IMR-90 (cell line): ENCODE results near the gene CNP. TPM values are rescaled to one million over a fixed set of nuclear protein-coding genes. Genes with fewer than 3 reads are reported as not detected.
A peak's percentile ranks its signal among the peaks of the same experiment; 100 is the strongest.

ENCODE experiments used
- ATAC-seq: fragments of 200-7000 bp; cut with Tn5 transposase; 2 replicates; pipeline ENCODE4 v1.9.1; 2020; ENCODE audit warnings: low read depth, mild to moderate bottlenecking, moderate library complexity
- BruUV-seq: library from RNA; stranded (reverse); fragments of 400-500 nt; replicated peaks from 2 replicates; lab custom pipeline; 2021; lab: Mats Ljungman, UMichigan
- CTCF ChIA-PET: fragments of 300-600 bp; formaldehyde crosslinking; extraction: SDS; loops from one replicate; lab custom pipeline; 2021; ENCODE audit warnings: antibody characterized with exemption; lab: Yijun Ruan, JAX
- POLR2A ChIA-PET: fragments of 300-600 bp; sonication (Branson Sonifier 250); formaldehyde crosslinking; loops from one replicate; lab custom pipeline; 2022; ENCODE audit warnings: antibody characterized with exemption; ENCODE audit not compliant: unreplicated experiment; lab: Charles Lee
- DNase-seq: peaks from one replicate; pipeline ENCODE4 v3.0.0; 2013
- H2AFZ ChIP-seq: replicated peaks from 2 replicates; pipeline ENCODE3; 2013; ENCODE audit warnings: low read length, mild to moderate bottlenecking; ENCODE audit not compliant: poor library complexity
- H2AK5ac ChIP-seq: 2 replicates; pipeline ENCODE4 v1.6.1; 2013; ENCODE audit warnings: low read depth, low read length, inconsistent platforms
- H2AK9ac ChIP-seq: replicated peaks from 2 replicates; pipeline ENCODE3; 2013; ENCODE audit warnings: mild to moderate bottlenecking, low read depth, low read length, moderate library complexity; ENCODE audit not compliant: poor library complexity
- H2BK120ac ChIP-seq: 2 replicates; pipeline ENCODE4 v1.6.1; 2013; ENCODE audit warnings: low read depth, low read length, inconsistent platforms
- H2BK15ac ChIP-seq: 3 replicates; pipeline ENCODE4 v1.6.1; 2013; ENCODE audit warnings: low read depth, low read length, inconsistent platforms
- H2BK20ac ChIP-seq: 2 replicates; pipeline ENCODE4 v1.6.1; 2013; ENCODE audit warnings: low read depth, mild to moderate bottlenecking, inconsistent platforms, low read length, moderate library complexity
- H2BK5ac ChIP-seq: 2 replicates; pipeline ENCODE4 v1.6.1; 2013; ENCODE audit warnings: mild to moderate bottlenecking, low read depth, low read length, inconsistent platforms; ENCODE audit not compliant: poor library complexity, severe bottlenecking
- H3K14ac ChIP-seq: replicated peaks from 2 replicates; pipeline ENCODE4 v1.6.1; 2013; ENCODE audit warnings: low read depth, low read length, inconsistent platforms
- H3K18ac ChIP-seq: 2 replicates; pipeline ENCODE4 v1.6.1; 2013; ENCODE audit warnings: low read depth, low read length, control low read depth
- H3K23ac ChIP-seq: 2 replicates; pipeline ENCODE4 v1.6.1; 2013; ENCODE audit warnings: low read depth, low read length, inconsistent platforms
- H3K27ac ChIP-seq: 2 replicates; pipeline ENCODE4 v1.5.1; 2013; ENCODE audit warnings: mild to moderate bottlenecking, control low read depth, low read length; ENCODE audit not compliant: insufficient read depth
- H3K27me3 ChIP-seq: 2 replicates; pipeline ENCODE4 v1.6.1; 2013; ENCODE audit warnings: low read length; ENCODE audit not compliant: control insufficient read depth, insufficient read depth
- H3K36me3 ChIP-seq: 2 replicates; pipeline ENCODE4 v1.6.1; 2013; ENCODE audit warnings: low read length, mixed read lengths; ENCODE audit not compliant: control insufficient read depth, insufficient read depth
- H3K4ac ChIP-seq: 2 replicates; pipeline ENCODE4 v1.6.1; 2013; ENCODE audit warnings: low read depth, low read length, inconsistent platforms
- H3K4me1 ChIP-seq: 2 replicates; pipeline ENCODE4 v1.6.1; 2013; ENCODE audit warnings: low read length, mixed read lengths; ENCODE audit not compliant: control insufficient read depth, insufficient read depth
- H3K4me2 ChIP-seq: 2 replicates; pipeline ENCODE4 v1.6.1; 2013; ENCODE audit warnings: low read depth, mild to moderate bottlenecking, control low read depth, low read length, moderate library complexity
- H3K4me3 ChIP-seq: 2 replicates; pipeline ENCODE4 v1.5.1; 2013; ENCODE audit warnings: low read depth, mild to moderate bottlenecking, control low read depth, low read length, moderate library complexity; ENCODE audit not compliant: insufficient read depth
- H3K56ac ChIP-seq: 2 replicates; pipeline ENCODE4 v1.6.1; 2013; ENCODE audit warnings: low read length, inconsistent platforms; ENCODE audit not compliant: insufficient read depth; ENCODE audit errors: extremely low read depth
- H3K79me1 ChIP-seq, 2 experiments: 2 replicates each; pipeline ENCODE4 v1.6.1; 2013; ENCODE audit warnings: low read length in 2 of 2, inconsistent platforms in 1 of 2, low read depth in 1 of 2
- H3K9ac ChIP-seq: 2 replicates; pipeline ENCODE4 v1.6.1; 2013; ENCODE audit warnings: low read depth, low read length, control low read depth
- H3K9me1 ChIP-seq: 2 replicates; pipeline ENCODE4 v1.6.1; 2013; ENCODE audit warnings: low read length, inconsistent platforms; ENCODE audit not compliant: insufficient read depth
- H3K9me3 ChIP-seq: 2 replicates; pipeline ENCODE4 v1.6.1; 2013; ENCODE audit warnings: low read length; ENCODE audit not compliant: control insufficient read depth, insufficient read depth
- H4K20me1 ChIP-seq: 2 replicates; pipeline ENCODE4 v1.6.1; 2013; ENCODE audit warnings: low read length, inconsistent platforms; ENCODE audit not compliant: insufficient read depth
- H4K5ac ChIP-seq: 2 replicates; pipeline ENCODE4 v1.6.1; 2013; ENCODE audit warnings: mild to moderate bottlenecking, low read depth, low read length, control low read depth
- H4K8ac ChIP-seq, 2 experiments: 2 replicates each; pipeline ENCODE4 v1.6.1; 2013; ENCODE audit warnings: low read depth in 2 of 2, low read length in 2 of 2, control low read depth in 1 of 2, inconsistent platforms in 1 of 2
- H4K91ac ChIP-seq: 2 replicates; pipeline ENCODE4 v1.6.1; 2013; ENCODE audit warnings: low read depth, low read length, inconsistent platforms; ENCODE audit not compliant: insufficient read depth
- CEBPB ChIP-seq: IDR thresholded peaks from 2 replicates; pipeline ENCODE4 v1.6.1; 2012; ENCODE audit warnings: low read depth, low read length, improper control_type of control experiment
- CHD1 ChIP-seq: IDR thresholded peaks from 2 replicates; pipeline ENCODE4 v1.6.1; 2012; ENCODE audit warnings: low read depth, low read length, improper control_type of control experiment
- CTCF ChIP-seq: conservative IDR thresholded peaks from 2 replicates; pipeline ENCODE4 v1.5.1; 2012; ENCODE audit warnings: mild to moderate bottlenecking, low read depth, low read length, improper control_type of control experiment
- MAZ ChIP-seq: IDR thresholded peaks from 2 replicates; pipeline ENCODE4 v1.6.1; 2012; ENCODE audit warnings: low read depth, mild to moderate bottlenecking, low read length, improper control_type of control experiment, moderate library complexity, borderline replicate concordance
- MXI1 ChIP-seq: IDR thresholded peaks from 2 replicates; pipeline ENCODE4 v1.6.1; 2012; ENCODE audit warnings: low read depth, mild to moderate bottlenecking, low read length, moderate library complexity, borderline replicate concordance
- NFE2L2 ChIP-seq: fragments of 150-350 bp; IDR thresholded peaks from 2 replicates; pipeline ENCODE4 v1.6.1; 2016; ENCODE audit warnings: low read depth, mild to moderate bottlenecking, low read length
- POLR2A ChIP-seq: IDR thresholded peaks from 2 replicates; pipeline ENCODE4 v1.6.1; 2012; ENCODE audit warnings: mild to moderate bottlenecking, low read depth, low read length
- RAD21 ChIP-seq: IDR thresholded peaks from 2 replicates; pipeline ENCODE4 v1.6.1; 2012; ENCODE audit warnings: low read length, improper control_type of control experiment
- RCOR1 ChIP-seq: IDR thresholded peaks from 2 replicates; pipeline ENCODE4 v1.6.1; 2012; ENCODE audit warnings: mild to moderate bottlenecking, low read length, improper control_type of control experiment; ENCODE audit not compliant: insufficient replicate concordance
- USF2 ChIP-seq: fragments of 150-350 bp; IDR thresholded peaks from 2 replicates; pipeline ENCODE4 v1.6.1; 2017; ENCODE audit warnings: mild to moderate bottlenecking, antibody characterized with exemption, low read length, low read depth
- WGBS, 2 experiments: methylation state at CpG; one replicate each; pipeline versions ENCODE4 v1.1.5 to v1.1.7; 2013; ENCODE audit warnings: missing lambda C conversion rate in 2 of 2; ENCODE audit not compliant: insufficient read length in 1 of 2; ENCODE audit errors: extremely low coverage in 2 of 2; 5-methylcytosine and 5-hydroxymethylcytosine counted together
- dilution Hi-C: fragments of 300-500 bp; cut with HindIII; formaldehyde crosslinking; loops from one replicate; pipeline ENCODE4 v1.14.3; 2018; ENCODE audit warnings: low sequenced_read_pairs; ENCODE audit not compliant: unreplicated experiment
- in situ Hi-C: fragments of 300-500 bp; cut with MboI; formaldehyde crosslinking; loops from 3 replicates; pipeline ENCODE4 v1.14.3; 2019; ENCODE audit warnings: low sequenced_read_pairs, inconsistent platforms, mixed read lengths
- intact Hi-C: fragments of 100-400 bp; cut with micrococcal nuclease; formaldehyde crosslinking; loops from 2 replicates; pipeline ENCODE4 v1.10.0; 2022
- polyA plus RNA-seq, 3 experiments: library from polyadenylated mRNA; depleted of rRNA; stranded (reverse); fragments of >200 nt; gene quantifications; 2 replicates each; pipeline ENCODE4 v1.2.3, GENCODE V29; 2012; ENCODE audit warnings: low replicate concordance in 1 of 3
- total RNA-seq: library from RNA; depleted of rRNA; stranded (reverse); fragments of >200 nt; gene quantifications from 2 replicates; pipeline ENCODE4 v1.2.3, GENCODE V29; 2012

Gene CNP
- total and polyA plus RNA-seq, 2 of the 4 experiments (the other 2 are of a cell fraction): 45.5 to 46.4 TPM

DNA sequence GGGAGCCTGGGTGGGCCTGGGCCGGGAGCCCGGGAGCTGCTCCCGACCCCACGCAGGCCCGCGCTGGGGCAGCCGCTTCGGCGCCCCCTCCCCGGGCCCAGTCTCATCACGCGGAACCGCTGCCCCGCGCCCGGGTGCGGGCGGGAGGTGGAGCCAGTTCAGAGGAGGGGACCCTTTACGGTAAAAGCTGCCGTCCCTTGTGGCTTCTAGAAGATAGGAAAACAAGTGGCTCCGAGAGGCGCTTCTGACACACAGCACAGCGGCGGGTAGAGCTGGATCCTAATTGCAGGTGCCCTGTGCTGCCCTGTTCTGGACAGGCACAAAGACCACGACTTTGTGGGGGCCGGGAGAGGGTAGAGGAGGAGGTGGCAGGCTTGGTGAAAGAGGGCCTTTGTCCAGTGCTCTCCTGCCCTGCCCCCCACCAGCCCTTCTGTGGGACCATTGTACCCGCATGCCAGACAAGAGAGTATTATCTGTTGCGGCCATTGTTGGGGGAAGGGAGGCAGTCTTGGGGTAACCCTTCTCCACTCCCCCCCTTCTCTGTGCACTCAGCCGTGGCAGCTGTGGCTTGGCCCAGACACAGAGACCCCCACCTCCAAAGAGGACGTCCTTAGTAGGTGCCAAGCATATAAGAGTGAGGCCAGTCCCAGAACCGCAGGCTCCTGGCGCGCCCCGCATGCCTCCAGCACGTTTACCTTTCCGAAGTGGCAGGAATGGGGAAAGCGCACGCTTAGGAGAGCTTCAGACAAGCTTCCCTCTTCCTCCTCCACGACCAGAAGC is 736 bp downstream of the CNP start (continued):
- TF ChIP-seq NFE2L2 (no peak), CEBPB (no peak), RAD21 (no peak)

DNA sequence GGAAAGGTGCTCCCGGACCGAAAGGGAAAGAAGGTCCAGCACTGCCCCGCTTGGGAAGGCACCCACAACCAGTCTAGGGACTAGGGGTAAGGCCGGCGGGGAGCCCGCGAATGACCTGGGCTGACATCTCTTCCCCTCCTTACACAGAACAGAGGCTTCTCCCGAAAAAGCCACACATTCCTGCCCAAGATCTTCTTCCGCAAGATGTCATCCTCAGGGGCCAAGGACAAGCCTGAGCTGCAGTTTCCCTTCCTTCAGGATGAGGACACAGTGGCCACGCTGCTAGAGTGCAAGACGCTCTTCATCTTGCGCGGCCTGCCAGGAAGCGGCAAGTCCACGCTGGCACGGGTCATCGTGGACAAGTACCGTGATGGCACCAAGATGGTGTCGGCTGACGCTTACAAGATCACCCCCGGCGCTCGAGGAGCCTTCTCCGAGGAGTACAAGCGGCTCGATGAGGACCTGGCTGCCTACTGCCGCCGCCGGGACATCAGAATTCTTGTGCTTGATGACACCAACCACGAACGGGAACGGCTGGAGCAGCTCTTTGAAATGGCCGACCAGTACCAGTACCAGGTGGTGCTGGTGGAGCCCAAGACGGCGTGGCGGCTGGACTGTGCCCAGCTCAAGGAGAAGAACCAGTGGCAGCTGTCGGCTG is 1.5 kb downstream of the CNP start:
- no peak overlapping the region for H3K14ac ChIP-seq
- no peaks in the 10 kb centered on the region for H3K27me3 ChIP-seq
- in situ Hi-C loops (loop anchor here (5.0 to 10.0 kb wide), 2 partner anchors 144 to 233 kb away; partner anchors contain the start of genes DHX58 and HAP1), dilution Hi-C loops (no loop called here), intact Hi-C loops (no loop called here)
- peaks cover 16% of the 10 kb centered on the region for H3K9me1 ChIP-seq
- no peak overlapping the region; the same call in 1 of the 2 replicates for H3K4ac ChIP-seq
- CTCF ChIA-PET: interaction anchor here (1.6 kb wide), 1 partner anchor 133 kb away, joined by 7 read pairs; no protein-coding TSS in a partner anchor
- BruUV-seq: TSS peak; percentile 80
- H2BK20ac ChIP-seq: no peak overlapping the region
- H2BK120ac ChIP-seq: no peak overlapping the region
- TF ChIP-seq MXI1 (no peak), RCOR1 (no peak), MAZ (no peak), CEBPB (no peak), CTCF (no peak), USF2 (no peak), CHD1 (no peak), POLR2A (no peak)
- no peaks in the 10 kb centered on the region for H3K9me3 ChIP-seq
- H3K79me1 ChIP-seq: peaks cover 28 to 57% of the 10 kb centered on the region in 2 experiments
- peaks cover 37% of the 10 kb centered on the region for H3K36me3 ChIP-seq
- no peak overlapping the region for H3K18ac ChIP-seq
- H2BK5ac ChIP-seq: no peak overlapping the region
- peak overlapping the region; percentile 91 for H2AFZ ChIP-seq
- peak overlapping the region; percentile 87 for H2AK5ac ChIP-seq
- no peak overlapping the region for H4K5ac ChIP-seq
- H4K91ac ChIP-seq: no peak overlapping the region
- POLR2A ChIA-PET: no interaction called here
- H3K56ac ChIP-seq: no peak overlapping the region
- H3K9ac ChIP-seq: peak overlapping the region; percentile 84
- H2BK15ac ChIP-seq: no peak overlapping the region
- 95% methylated on average over 28 of the region's 37 CpGs; no CpG with 5 or more reads in 1 of the 2 experiments for WGBS, 2 experiments
- peak overlapping the region; percentile 72 for H3K27ac ChIP-seq
- H3K23ac ChIP-seq: peak overlapping the region; percentile 69; the same call in 1 of the 2 replicates
- peaks cover 30% of the 10 kb centered on the region for H4K20me1 ChIP-seq
- ATAC-seq (no peak), DNase-seq (no peak)
- H3K4me2 ChIP-seq: peak overlapping the region; percentile 91
- H4K8ac ChIP-seq: peak overlapping the region; percentile 26 to 79; a peak in 1 of 4 replicates
- H3K4me3 ChIP-seq: peak overlapping the region; percentile 94; the same call in 1 of the 2 replicates
- peaks cover 11% of the 10 kb centered on the region for H3K4me1 ChIP-seq
- H2AK9ac ChIP-seq: peak overlapping the region; percentile 96
